HEK293 (cell line): ENCODE measurements around the gene ENKUR.
A peak's percentile ranks its signal among the peaks of the same experiment; 100 is the strongest.
"Not testable (repeated sequence)": the region's sequence is repeated elsewhere in the genome, so short reads cannot be mapped to it uniquely, and the experiment has no call there.

Experiments
- CTCF ChIA-PET: fragments of 350-600 bp; formaldehyde crosslinking; extraction: SDS; loops from one replicate; lab custom pipeline; 2021; ENCODE audit warnings: antibody characterized with exemption; lab: Yijun Ruan, JAX
- POLR2A ChIA-PET: fragments of 300-600 bp; formaldehyde crosslinking; extraction: SDS; loops from one replicate; lab custom pipeline; 2020; ENCODE audit warnings: antibody characterized with exemption, inconsistent platforms; lab: Yijun Ruan, JAX
- H3K27ac ChIP-seq: fragments of 200-500 bp; sonication (Bioruptor generic); 2 replicates; pipeline ENCODE4 v1.5.1; 2014; ENCODE audit warnings: low read depth, low read length, control low read depth, inconsistent platforms; ENCODE audit errors: extremely low read depth
- H3K36me3 ChIP-seq, 2 experiments: fragments of 200-500 bp in 1 of 2; sonication (Bioruptor generic) in 1 of 2; 1 replicate in 1 of 2; 2 replicates in 1 of 2; pipeline ENCODE4 v1.5.1; 2014 to 2017; ENCODE audit warnings: inconsistent platforms in 2 of 2, low read length in 2 of 2; ENCODE audit not compliant: control insufficient read depth in 2 of 2, insufficient read depth in 1 of 2
- H3K4me1 ChIP-seq: fragments of 200-500 bp; sonication (Bioruptor generic); 2 replicates; pipeline ENCODE4 v1.5.1; 2014; ENCODE audit warnings: mild to moderate bottlenecking, low read length, inconsistent platforms; ENCODE audit not compliant: control insufficient read depth, insufficient read depth
- H3K4me3 ChIP-seq: 2 replicates; pipeline ENCODE4 v1.5.1; 2011; ENCODE audit warnings: low read depth, mild to moderate bottlenecking, control low read depth, low read length, moderate library complexity
- H3K9me3 ChIP-seq: fragments of 200-500 bp; sonication (Bioruptor generic); 2 replicates; pipeline ENCODE4 v1.5.1; 2014; ENCODE audit warnings: low read depth, low read length, inconsistent platforms; ENCODE audit not compliant: control insufficient read depth, insufficient read depth
- INSM2 ChIP-seq: fragments of 450-650 bp; formaldehyde crosslinking; IDR thresholded peaks from 2 replicates; pipeline ENCODE4 v1.5.1; 2016; ENCODE audit warnings: missing biosample characterization, missing genetic modification characterization
- KLF10 ChIP-seq: fragments of 450-650 bp; IDR thresholded peaks from 2 replicates; pipeline ENCODE4 v1.5.1; 2018; ENCODE audit warnings: missing biosample characterization, mild to moderate bottlenecking, missing genetic modification characterization
- KLF8 ChIP-seq: fragments of 450-650 bp; formaldehyde crosslinking; IDR thresholded peaks from 2 replicates; pipeline ENCODE4 v1.5.1; 2016; ENCODE audit warnings: missing biosample characterization, missing genetic modification characterization
- SCRT1 ChIP-seq: fragments of 450-650 bp; formaldehyde crosslinking; IDR thresholded peaks from 2 replicates; pipeline ENCODE4 v1.5.1; 2016; ENCODE audit warnings: missing biosample characterization, missing genetic modification characterization, borderline replicate concordance
- ZBTB11 ChIP-seq: fragments of 450-650 bp; formaldehyde crosslinking; conservative IDR thresholded peaks from 2 replicates; pipeline ENCODE4 v1.5.1; 2016; ENCODE audit warnings: low read depth, missing biosample characterization, missing genetic modification characterization
- ZBTB17 ChIP-seq: fragments of 450-650 bp; formaldehyde crosslinking; IDR thresholded peaks from 2 replicates; pipeline ENCODE4 v1.5.1; 2016; ENCODE audit warnings: missing biosample characterization, missing genetic modification characterization
- ZNF2 ChIP-seq: fragments of 450-650 bp; formaldehyde crosslinking; IDR thresholded peaks from 2 replicates; pipeline ENCODE4 v1.5.1; 2016; ENCODE audit warnings: missing biosample characterization, missing genetic modification characterization
- ZNF211 ChIP-seq: fragments of 450-650 bp; formaldehyde crosslinking; IDR thresholded peaks from 2 replicates; pipeline ENCODE4 v1.5.1; 2016; ENCODE audit warnings: low read depth, missing biosample characterization, missing genetic modification characterization
- ZNF24 ChIP-seq: fragments of 450-650 bp; formaldehyde crosslinking; IDR thresholded peaks from 2 replicates; pipeline ENCODE4 v1.5.1; 2016; ENCODE audit warnings: missing biosample characterization, missing genetic modification characterization
- ZNF274 ChIP-seq, 2 experiments: fragments of 200-500 bp in 1 of 2; fragments of 450-650 bp in 1 of 2; sonication (Bioruptor generic) in 1 of 2; formaldehyde crosslinking in 1 of 2; IDR thresholded peaks; 2 replicates each; pipeline versions ENCODE4 v1.5.1 to v1.6.1; 2014 to 2016; ENCODE audit warnings: borderline replicate concordance in 1 of 2, inconsistent platforms in 1 of 2, low read length in 1 of 2, missing biosample characterization in 1 of 2, missing genetic modification characterization in 1 of 2
- ZNF292 ChIP-seq: fragments of 450-650 bp; formaldehyde crosslinking; IDR thresholded peaks from 2 replicates; pipeline ENCODE4 v1.5.1; 2016; ENCODE audit warnings: low read depth, missing biosample characterization, missing genetic modification characterization, borderline replicate concordance
- ZNF362 ChIP-seq: fragments of 450-650 bp; formaldehyde crosslinking; IDR thresholded peaks from 2 replicates; pipeline ENCODE4 v1.5.1; 2016; ENCODE audit warnings: missing biosample characterization, missing genetic modification characterization
- ZNF426 ChIP-seq: fragments of 450-650 bp; formaldehyde crosslinking; IDR thresholded peaks from 2 replicates; pipeline ENCODE4 v1.5.1; 2017; ENCODE audit warnings: missing biosample characterization, missing genetic modification characterization, mild to moderate bottlenecking, inconsistent platforms, moderate library complexity
- ZNF529 ChIP-seq: fragments of 450-650 bp; formaldehyde crosslinking; IDR thresholded peaks from 2 replicates; pipeline ENCODE4 v1.5.1; 2017; ENCODE audit warnings: missing genetic modification characterization, missing biosample characterization; ENCODE audit not compliant: insufficient replicate concordance
- ZNF654 ChIP-seq: fragments of 450-650 bp; formaldehyde crosslinking; IDR thresholded peaks from 2 replicates; pipeline ENCODE4 v1.5.1; 2016; ENCODE audit warnings: low read depth, missing biosample characterization, missing genetic modification characterization
- ZNF747 ChIP-seq: fragments of 450-650 bp; formaldehyde crosslinking; IDR thresholded peaks from 2 replicates; pipeline ENCODE4 v1.5.1; 2016; ENCODE audit warnings: missing biosample characterization, missing genetic modification characterization
- ZNF776 ChIP-seq: fragments of 450-650 bp; formaldehyde crosslinking; IDR thresholded peaks from 2 replicates; pipeline ENCODE4 v1.5.0; 2017; ENCODE audit warnings: missing biosample characterization, missing genetic modification characterization, borderline replicate concordance
- ZSCAN4 ChIP-seq: fragments of 450-650 bp; formaldehyde crosslinking; IDR thresholded peaks from 2 replicates; pipeline ENCODE4 v1.5.1; 2017; ENCODE audit warnings: missing biosample characterization, missing genetic modification characterization

ENKUR gene

GRCh38 chr10:24968951-24969350, 47.0 kb downstream of the ENKUR start:
- H3K36me3 ChIP-seq, H3K4me1 ChIP-seq, H3K27ac ChIP-seq, H3K9me3 ChIP-seq, POLR2A ChIA-PET, H3K4me3 ChIP-seq: not testable (repeated sequence)
- CTCF ChIA-PET: interaction anchor here (0.7 kb wide), 1 partner anchor 111 kb away, joined by 3 read pairs; no protein-coding TSS in a partner anchor

GRCh38 chr10:24968349-24968748, 47.6 kb downstream of the ENKUR start:
- Histone ChIP-seq H3K9me3 (no peaks in the 10 kb centered on the region), H3K27ac (no peak overlapping the region), H3K4me1 (no peaks in the 10 kb centered on the region), H3K4me3 (no peak overlapping the region), H3K36me3 (no peaks in the 10 kb centered on the region)
- ChIA-PET POLR2A (no interaction called here), CTCF (no interaction called here)
- TF ChIP-seq ZSCAN4 (tag by site-specific recombination) (no peak), ZBTB17 (tag by site-specific recombination) (no peak), ZBTB11 (tag by site-specific recombination) (no peak), ZNF426 (tag by site-specific recombination) (no peak)

GRCh38 chr10:24966962-24967481, 48.9 kb downstream of the ENKUR start:
- H3K4me1 ChIP-seq: no peaks in the 10 kb centered on the region
- H3K9me3 ChIP-seq: no peaks in the 10 kb centered on the region
- CTCF ChIA-PET: no interaction called here
- POLR2A ChIA-PET: no interaction called here
- no peaks in the 10 kb centered on the region for H3K36me3 ChIP-seq
- H3K27ac ChIP-seq: no peak overlapping the region
- peak; percentile 82 for TF ChIP-seq ZSCAN4 (tag by site-specific recombination)
- TF ChIP-seq ZNF529 (tag by site-specific recombination): no peak
- no peak for TF ChIP-seq ZNF211 (tag by site-specific recombination)
- no peak overlapping the region for H3K4me3 ChIP-seq

GRCh38 chr10:24965051-24965450, 50.9 kb downstream of the ENKUR start:
- POLR2A ChIA-PET: no interaction called here
- CTCF ChIA-PET: no interaction called here
- H3K9me3 ChIP-seq: no peaks in the 10 kb centered on the region
- no peak for TF ChIP-seq INSM2
- no peak for TF ChIP-seq KLF8
- TF ChIP-seq ZNF2: no peak
- TF ChIP-seq ZNF776 (tag by site-specific recombination): no peak
- TF ChIP-seq ZNF24 (tag by site-specific recombination): no peak
- TF ChIP-seq ZNF274 (IDR thresholded peaks at IDR 0.05; ENCODE audit: low read length): no peak
- no peak for TF ChIP-seq ZNF274 (tag by site-specific recombination; IDR thresholded peaks at IDR 0.05; ENCODE audit: borderline replicate concordance)
- no peak for TF ChIP-seq ZNF292 (tag by site-specific recombination)
- TF ChIP-seq KLF10 (tag by site-specific recombination): no peak
- TF ChIP-seq ZNF362: no peak
- TF ChIP-seq SCRT1: no peak
- TF ChIP-seq ZNF654: no peak
- TF ChIP-seq ZNF747 (tag by site-specific recombination): no peak

More at GRCh38 chr10:24965051-24965450, 50.9 kb downstream of the ENKUR start:
- no peaks in the 10 kb centered on the region for H3K4me1 ChIP-seq
- H3K27ac ChIP-seq: no peak overlapping the region
- no peaks in the 10 kb centered on the region for H3K36me3 ChIP-seq
- no peak overlapping the region for H3K4me3 ChIP-seq
